Colonic mucosa (tissue), 4 donors: Measurements from ENCODE around the gene MOCS1. TPM values are rescaled to one million over a fixed set of nuclear protein-coding genes. Genes with fewer than 3 reads are reported as not detected.
A peak's percentile ranks its signal among the peaks of the same experiment; 100 is the strongest.

Source experiments
- DNase-seq: peaks from one replicate; pipeline ENCODE4 v3.0.0-alpha.2; 2020
- H3K27ac ChIP-seq: fragments of 200-600 bp; one replicate; pipeline ENCODE4 v1.8.0; 2021
- H3K27me3 ChIP-seq: fragments of 200-600 bp; one replicate; pipeline ENCODE4 v1.8.0; 2021
- H3K36me3 ChIP-seq: fragments of 200-600 bp; one replicate; pipeline ENCODE4 v1.8.0; 2021
- H3K4me1 ChIP-seq: fragments of 200-600 bp; one replicate; pipeline ENCODE4 v1.8.0; 2021; ENCODE audit warnings: mild to moderate bottlenecking
- H3K4me3 ChIP-seq: fragments of 200-600 bp; one replicate; pipeline ENCODE4 v1.8.0; 2021
- H3K9ac ChIP-seq, 2 donors: one replicate each; pipeline ENCODE4 v1.7.0; 2013; ENCODE audit warnings: control low read depth in 2 of 2, low read depth in 2 of 2, low read length in 2 of 2
- H3K9me3 ChIP-seq: fragments of 200-600 bp; one replicate; pipeline ENCODE4 v1.8.0; 2021
- intact Hi-C: fragments of 100-400 bp; cut with DNase I; formaldehyde crosslinking; loops from one replicate; pipeline ENCODE4 v1.14.1; 2022
- total RNA-seq, 2 donors: library from RNA; stranded (reverse); fragmentation: NEBNext Ultra II Directional in 1 of 2; extraction: Animal tissue kit (Norgen Biotek cat#: 25700) in 1 of 2; gene quantifications; one replicate each; pipeline ENCODE4 v1.2.1, GENCODE V29; 2021
- TF ChIP-seq, protein P1 (sequence below): fragments of 200-600 bp; IDR thresholded peaks from one replicate; pipeline ENCODE4 v1.8.0; 2022; ENCODE audit warnings: antibody characterized with exemption, mild to moderate bottlenecking
- donor health status: healthy.
- donor health status: DM: no; HTN: no; CAD: no.
- donor health status: DM: no; HTN: no; CAD: no.

Gene MOCS1
- total RNA-seq = 10 to 100 TPM in 1 of 2 donors, 1 to 10 TPM in 1; 9.6 to 15.7 TPM

GRCh38 chr6:39934131-39934757 is at the start of gene MOCS1:
MOCS1 (minus strand) TSS chr6:39934462; CDS start chr6:39934417, 45 bp downstream.
- no peaks in the 10 kb centered on the region for H3K4me1 ChIP-seq

DNA sequence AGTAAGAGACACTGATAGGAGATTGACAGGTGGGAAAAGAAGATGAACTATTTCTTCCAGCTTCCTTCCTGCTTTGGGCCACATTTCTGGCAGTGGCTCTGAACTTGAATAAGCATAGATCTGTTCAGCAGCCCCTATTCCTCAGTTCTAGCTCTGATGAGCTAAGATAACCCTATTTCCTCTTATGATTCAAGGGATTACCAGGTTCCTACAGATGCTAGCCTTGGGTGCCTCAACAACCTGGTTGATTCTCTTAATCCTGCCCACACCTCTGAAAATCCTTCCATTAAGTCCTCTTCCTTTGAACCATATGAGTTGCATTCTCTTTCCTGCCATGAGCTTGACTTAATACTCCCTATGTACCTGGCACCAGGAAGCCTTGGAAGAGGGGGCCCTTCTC is 49.8 kb upstream of the MOCS1 start:
- no peaks in the 10 kb centered on the region for H3K27me3 ChIP-seq
- TF ChIP-seq, protein P1, sequence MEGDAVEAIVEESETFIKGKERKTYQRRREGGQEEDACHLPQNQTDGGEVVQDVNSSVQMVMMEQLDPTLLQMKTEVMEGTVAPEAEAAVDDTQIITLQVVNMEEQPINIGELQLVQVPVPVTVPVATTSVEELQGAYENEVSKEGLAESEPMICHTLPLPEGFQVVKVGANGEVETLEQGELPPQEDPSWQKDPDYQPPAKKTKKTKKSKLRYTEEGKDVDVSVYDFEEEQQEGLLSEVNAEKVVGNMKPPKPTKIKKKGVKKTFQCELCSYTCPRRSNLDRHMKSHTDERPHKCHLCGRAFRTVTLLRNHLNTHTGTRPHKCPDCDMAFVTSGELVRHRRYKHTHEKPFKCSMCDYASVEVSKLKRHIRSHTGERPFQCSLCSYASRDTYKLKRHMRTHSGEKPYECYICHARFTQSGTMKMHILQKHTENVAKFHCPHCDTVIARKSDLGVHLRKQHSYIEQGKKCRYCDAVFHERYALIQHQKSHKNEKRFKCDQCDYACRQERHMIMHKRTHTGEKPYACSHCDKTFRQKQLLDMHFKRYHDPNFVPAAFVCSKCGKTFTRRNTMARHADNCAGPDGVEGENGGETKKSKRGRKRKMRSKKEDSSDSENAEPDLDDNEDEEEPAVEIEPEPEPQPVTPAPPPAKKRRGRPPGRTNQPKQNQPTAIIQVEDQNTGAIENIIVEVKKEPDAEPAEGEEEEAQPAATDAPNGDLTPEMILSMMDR = no peak
- no peaks in the 10 kb centered on the region for H3K4me1 ChIP-seq
- no peak overlapping the region for H3K9ac ChIP-seq
- intact Hi-C loops = no loop called here
- no peak overlapping the region for H3K4me3 ChIP-seq
- no peak overlapping the region for H3K27ac ChIP-seq
- no peaks in the 10 kb centered on the region for H3K9me3 ChIP-seq
- no peaks in the 10 kb centered on the region for H3K36me3 ChIP-seq
- DNase-seq = no peak

More at GRCh38 chr6:39934131-39934757, at the start of gene MOCS1:
- no peaks in the 10 kb centered on the region for H3K36me3 ChIP-seq
- TF ChIP-seq, protein P1 = no peak
- peak within 1 kb of the TSS; percentile 84 for H3K4me3 ChIP-seq
- H3K9me3 ChIP-seq = no peaks in the 10 kb centered on the region
- H3K9ac ChIP-seq = peak within 1 kb of the TSS; percentile 38 to 83
- H3K27ac ChIP-seq = peak within 1 kb of the TSS; percentile 23
- H3K27me3 ChIP-seq = no peaks in the 10 kb centered on the region
- intact Hi-C loops = no loop called here
- DNase-seq = peak; percentile 88

DNA sequence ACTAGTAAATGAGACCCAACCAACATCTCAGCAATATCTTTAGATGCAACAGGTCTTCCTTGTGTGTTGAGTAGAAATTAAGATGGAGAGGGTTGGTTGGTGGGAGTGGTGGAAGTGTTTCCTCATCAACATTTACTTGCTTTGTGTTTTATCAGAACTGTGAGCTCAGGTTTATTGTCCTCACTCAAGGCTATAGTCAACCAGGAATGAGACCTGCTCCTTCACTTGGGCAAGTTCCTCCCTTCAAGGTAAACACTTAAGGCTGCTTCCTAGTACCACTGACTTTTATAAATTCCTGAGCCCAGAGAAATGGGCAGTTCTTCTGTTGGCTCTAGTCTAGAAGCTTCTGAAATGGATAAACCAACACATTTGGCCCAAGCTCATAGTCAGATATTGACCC is 48.9 kb upstream of the MOCS1 start:
- no peaks in the 10 kb centered on the region for H3K36me3 ChIP-seq
- DNase-seq = no peak
- no peak overlapping the region for H3K27ac ChIP-seq
- H3K4me1 ChIP-seq = no peaks in the 10 kb centered on the region
- no peaks in the 10 kb centered on the region for H3K9me3 ChIP-seq
- no peak overlapping the region for H3K9ac ChIP-seq
- TF ChIP-seq, protein P1 = no peak
- intact Hi-C loops = no loop called here
- H3K27me3 ChIP-seq = no peaks in the 10 kb centered on the region
- no peak overlapping the region for H3K4me3 ChIP-seq

GRCh38 chr6:39982720-39983119 is 48.5 kb upstream of the MOCS1 start:
- no peak overlapping the region for H3K9ac ChIP-seq
- H3K4me3 ChIP-seq = no peak overlapping the region
- H3K27me3 ChIP-seq = no peaks in the 10 kb centered on the region
- H3K36me3 ChIP-seq = no peaks in the 10 kb centered on the region
- intact Hi-C loops = no loop called here
- TF ChIP-seq, protein P1 = no peak
- H3K9me3 ChIP-seq = no peaks in the 10 kb centered on the region
- no peaks in the 10 kb centered on the region for H3K4me1 ChIP-seq
- DNase-seq = no peak
- no peak overlapping the region for H3K27ac ChIP-seq

GRCh38 chr6:39980839-39981580 is 46.7 kb upstream of the MOCS1 start:
- Histone ChIP-seq H3K27me3 (no peaks in the 10 kb centered on the region), H3K4me3 (no peak overlapping the region), H3K9ac (no peak overlapping the region), H3K4me1 (no peaks in the 10 kb centered on the region), H3K9me3 (no peaks in the 10 kb centered on the region), H3K27ac (no peak overlapping the region), H3K36me3 (no peaks in the 10 kb centered on the region)
- peak; percentile 45 for DNase-seq
- intact Hi-C loops = loop anchor here (2.0 kb wide), 1 partner anchor 328 kb away; no protein-coding TSS in a partner anchor
- TF ChIP-seq, protein P1 = peak; percentile 35
